Testis (tissue), 2 donors: Measurements from ENCODE around the gene ATG10.

Experiments used
- POLR2A ChIP-seq: fragments of 450-650 bp; IDR thresholded peaks from one replicate; pipeline ENCODE4 v1.6.1; 2017; ENCODE audit warnings: antibody characterized with exemption, mild to moderate bottlenecking, moderate library complexity
- TF ChIP-seq, protein P1 (sequence below), 3 experiments: fragments of 450-650 bp in 2 of 3; fragments of 200-600 bp in 1 of 3; sonication (generic) in 1 of 3; IDR thresholded peaks; one replicate each; pipeline ENCODE4 v1.5.1; 2016 to 2019; ENCODE audit warnings: antibody characterized with exemption in 3 of 3, mild to moderate bottlenecking in 2 of 3, moderate library complexity in 1 of 3

DNA sequence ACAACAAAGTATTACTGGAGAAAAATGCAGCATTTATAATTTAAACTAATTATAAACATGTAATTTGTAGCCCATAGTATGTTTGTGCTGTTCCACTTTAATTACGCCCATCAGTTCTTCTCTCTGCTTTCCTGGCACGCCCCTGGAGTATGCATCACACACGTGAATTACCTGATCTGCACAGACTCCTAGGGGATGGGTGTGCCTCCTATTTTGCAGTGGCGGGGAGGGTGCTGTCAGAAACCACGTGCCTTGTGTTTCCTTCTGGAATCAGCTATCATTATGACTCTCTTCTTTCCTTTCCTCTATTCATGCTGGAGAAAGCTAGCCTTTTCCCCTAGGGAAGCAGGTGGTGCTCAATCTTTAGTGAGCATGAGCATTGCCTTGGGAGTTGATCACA lies 263.1 kb downstream of the ATG10 start:
- TF ChIP-seq, protein P1, sequence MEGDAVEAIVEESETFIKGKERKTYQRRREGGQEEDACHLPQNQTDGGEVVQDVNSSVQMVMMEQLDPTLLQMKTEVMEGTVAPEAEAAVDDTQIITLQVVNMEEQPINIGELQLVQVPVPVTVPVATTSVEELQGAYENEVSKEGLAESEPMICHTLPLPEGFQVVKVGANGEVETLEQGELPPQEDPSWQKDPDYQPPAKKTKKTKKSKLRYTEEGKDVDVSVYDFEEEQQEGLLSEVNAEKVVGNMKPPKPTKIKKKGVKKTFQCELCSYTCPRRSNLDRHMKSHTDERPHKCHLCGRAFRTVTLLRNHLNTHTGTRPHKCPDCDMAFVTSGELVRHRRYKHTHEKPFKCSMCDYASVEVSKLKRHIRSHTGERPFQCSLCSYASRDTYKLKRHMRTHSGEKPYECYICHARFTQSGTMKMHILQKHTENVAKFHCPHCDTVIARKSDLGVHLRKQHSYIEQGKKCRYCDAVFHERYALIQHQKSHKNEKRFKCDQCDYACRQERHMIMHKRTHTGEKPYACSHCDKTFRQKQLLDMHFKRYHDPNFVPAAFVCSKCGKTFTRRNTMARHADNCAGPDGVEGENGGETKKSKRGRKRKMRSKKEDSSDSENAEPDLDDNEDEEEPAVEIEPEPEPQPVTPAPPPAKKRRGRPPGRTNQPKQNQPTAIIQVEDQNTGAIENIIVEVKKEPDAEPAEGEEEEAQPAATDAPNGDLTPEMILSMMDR (IDR thresholded peaks at IDR 0.05), result no peak
- no peak for TF ChIP-seq POLR2A
